ENCODE results near the gene CHTOP.
A peak's percentile ranks its signal among the peaks of the same experiment; 100 is the strongest.

CHTOP gene

DNA sequence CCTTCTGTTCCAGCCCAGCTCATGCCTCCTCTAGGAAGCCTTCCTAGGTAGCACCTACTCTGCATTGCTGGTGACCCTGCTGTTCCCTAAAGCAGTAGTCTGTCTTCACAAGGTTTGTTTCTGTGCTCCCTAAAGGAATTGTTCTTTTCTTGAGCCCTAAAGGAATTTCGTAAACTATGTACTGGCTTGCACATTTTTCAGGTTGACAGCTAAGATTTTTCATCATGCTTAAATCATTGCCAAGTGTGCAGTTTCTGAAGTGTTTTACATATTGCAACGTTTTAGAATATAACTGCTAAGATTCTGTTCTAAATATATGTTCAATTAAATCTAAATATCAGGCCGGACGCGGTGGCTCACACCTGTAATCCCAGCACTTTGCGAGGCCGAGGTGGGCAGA, 34.0 kb upstream of the CHTOP start:
- TF ChIP-seq ZNF558 (tag by site-specific recombination; IDR thresholded peaks at IDR 0.05), result no peak
- H3K27ac ChIP-seq (ENCODE audit: extremely low read depth, low read depth, low read length), result no peak overlapping the region
- CTCF ChIA-PET, result interaction anchor here (0.6 to 1.3 kb wide), 2 partner anchors 11 to 27 kb away, joined by 3 to 4 read pairs; partner anchors contain the start of gene S100A13
- POLR2A ChIA-PET, result no interaction called here
- no peaks in the 10 kb centered on the region for H3K4me1 ChIP-seq (ENCODE audit: control insufficient read depth, insufficient read depth, low read length)
- no peaks in the 10 kb centered on the region for H3K36me3 ChIP-seq (ENCODE audit: control insufficient read depth in 2 of 2, insufficient read depth in 1 of 2, low read length in 2 of 2)
- H3K4me3 ChIP-seq (ENCODE audit: low read depth, low read length), result no peak overlapping the region
- no peaks in the 10 kb centered on the region for H3K9me3 ChIP-seq (ENCODE audit: control insufficient read depth, insufficient read depth, low read depth, low read length)

DNA sequence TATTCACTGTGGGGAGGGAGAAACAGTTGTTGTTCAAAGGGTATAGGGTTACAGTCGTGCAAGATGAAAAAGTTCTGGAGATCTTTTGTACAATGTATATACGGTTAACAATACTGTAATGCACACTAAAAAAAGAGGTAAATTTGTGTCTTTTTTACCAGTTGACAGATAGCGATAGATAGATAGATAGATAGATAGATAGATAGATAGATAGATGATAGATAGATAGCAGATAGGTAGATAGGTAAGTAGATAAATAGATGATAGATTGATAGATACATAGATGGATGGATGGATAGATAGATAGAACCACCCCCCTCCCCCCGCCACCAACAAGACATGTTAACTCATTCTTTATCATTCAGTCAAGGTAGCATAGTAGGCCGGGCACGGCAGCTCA, 31.1 kb upstream of the CHTOP start:
- ChIA-PET POLR2A (interaction anchor here (2.0 kb wide), 1 partner anchor 31 kb away, joined by 11 read pairs; the partner anchor contains the start of gene CHTOP), CTCF (interaction anchor here (0.6 kb wide), 1 partner anchor 10 kb away, joined by 3 read pairs; no protein-coding TSS in a partner anchor)
- H3K36me3 ChIP-seq (ENCODE audit: control insufficient read depth in 2 of 2, insufficient read depth in 1 of 2, low read length in 2 of 2), result no peaks in the 10 kb centered on the region
- TF ChIP-seq ZNF214 (tag by site-specific recombination; IDR thresholded peaks at IDR 0.05; ENCODE audit: borderline replicate concordance), result no peak
- peak; percentile 39 for TF ChIP-seq ZNF366 (tag by site-specific recombination; conservative IDR thresholded peaks at IDR 0.05)
- TF ChIP-seq ZBTB17 (tag by site-specific recombination; IDR thresholded peaks at IDR 0.05), result peak; percentile 29; the same call in 1 of the 2 replicates
- TF ChIP-seq ZNF292 (tag by site-specific recombination; IDR thresholded peaks at IDR 0.05; ENCODE audit: borderline replicate concordance, low read depth), result no peak
- H3K27ac ChIP-seq (ENCODE audit: extremely low read depth, low read depth, low read length), result no peak overlapping the region
- H3K4me1 ChIP-seq (ENCODE audit: control insufficient read depth, insufficient read depth, low read length), result no peaks in the 10 kb centered on the region
- H3K9me3 ChIP-seq (ENCODE audit: control insufficient read depth, insufficient read depth, low read depth, low read length), result no peaks in the 10 kb centered on the region
- no peak overlapping the region for H3K4me3 ChIP-seq (ENCODE audit: low read depth, low read length)

DNA sequence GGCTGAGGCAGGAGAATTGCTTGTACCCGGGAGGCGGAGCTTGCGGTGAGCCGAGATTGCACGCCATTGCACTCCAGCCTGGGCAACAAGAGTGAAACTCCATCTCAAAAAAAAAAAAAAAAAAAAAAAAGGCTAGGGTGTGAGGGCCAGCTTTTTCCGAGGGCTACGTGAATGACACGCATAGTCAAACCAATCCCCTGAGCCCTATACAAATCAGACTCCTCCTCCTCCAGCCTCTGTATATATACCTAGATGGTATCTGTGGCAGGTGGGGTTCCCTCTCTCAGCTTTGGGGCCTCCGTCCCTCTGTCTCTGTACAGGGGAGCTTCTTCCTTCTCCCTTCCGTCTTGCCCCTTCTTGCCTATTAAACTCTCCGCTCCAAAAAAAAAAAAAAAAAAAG, 27.7 kb upstream of the CHTOP start:
- no peak overlapping the region for H3K4me3 ChIP-seq (ENCODE audit: low read depth, low read length)
- ChIA-PET CTCF (interaction anchor here (0.7 to 2.8 kb wide), 2 partner anchors 21 to 77 kb away, joined by 6 to 16 read pairs; partner anchors contain the start of genes S100A1 and S100A13), POLR2A (interaction anchor here (0.8 kb wide), 1 partner anchor 27 kb away, joined by 4 read pairs; the partner anchor contains the start of gene CHTOP)
- no peaks in the 10 kb centered on the region for H3K36me3 ChIP-seq (ENCODE audit: control insufficient read depth in 2 of 2, insufficient read depth in 1 of 2, low read length in 2 of 2)
- no peak overlapping the region for H3K27ac ChIP-seq (ENCODE audit: extremely low read depth, low read depth, low read length)
- TF ChIP-seq ZSCAN23 (tag by site-specific recombination; IDR thresholded peaks at IDR 0.05) (no peak), ZXDB (tag by site-specific recombination; IDR thresholded peaks at IDR 0.05) (no peak), ZNF37A (tag by site-specific recombination; IDR thresholded peaks at IDR 0.05) (no peak), SCRT1 (tag by site-specific recombination; IDR thresholded peaks at IDR 0.05; ENCODE audit: borderline replicate concordance) (no peak), ZNF785 (tag by site-specific recombination; IDR thresholded peaks at IDR 0.05) (no peak), ZNF558 (tag by site-specific recombination; IDR thresholded peaks at IDR 0.05) (no peak), ZNF175 (tag by site-specific recombination; IDR thresholded peaks at IDR 0.05) (no peak), IKZF3 (tag by site-specific recombination; IDR thresholded peaks at IDR 0.05) (no peak), HOXC10 (CRISPR knock-in tag; IDR thresholded peaks at IDR 0.05) (no peak), WT1 (tag by site-specific recombination; IDR thresholded peaks at IDR 0.05) (no peak), MEIS1 (CRISPR knock-in tag; IDR thresholded peaks at IDR 0.05; ENCODE audit: borderline replicate concordance) (no peak), MZF1 (tag by site-specific recombination; IDR thresholded peaks at IDR 0.05; ENCODE audit: borderline replicate concordance) (no peak), ZNF239 (tag by site-specific recombination; IDR thresholded peaks at IDR 0.05) (no peak), ZSCAN16 (tag by site-specific recombination; IDR thresholded peaks at IDR 0.05) (no peak), ZNF544 (tag by site-specific recombination; IDR thresholded peaks at IDR 0.05) (no peak)
- TF ChIP-seq, protein P1, sequence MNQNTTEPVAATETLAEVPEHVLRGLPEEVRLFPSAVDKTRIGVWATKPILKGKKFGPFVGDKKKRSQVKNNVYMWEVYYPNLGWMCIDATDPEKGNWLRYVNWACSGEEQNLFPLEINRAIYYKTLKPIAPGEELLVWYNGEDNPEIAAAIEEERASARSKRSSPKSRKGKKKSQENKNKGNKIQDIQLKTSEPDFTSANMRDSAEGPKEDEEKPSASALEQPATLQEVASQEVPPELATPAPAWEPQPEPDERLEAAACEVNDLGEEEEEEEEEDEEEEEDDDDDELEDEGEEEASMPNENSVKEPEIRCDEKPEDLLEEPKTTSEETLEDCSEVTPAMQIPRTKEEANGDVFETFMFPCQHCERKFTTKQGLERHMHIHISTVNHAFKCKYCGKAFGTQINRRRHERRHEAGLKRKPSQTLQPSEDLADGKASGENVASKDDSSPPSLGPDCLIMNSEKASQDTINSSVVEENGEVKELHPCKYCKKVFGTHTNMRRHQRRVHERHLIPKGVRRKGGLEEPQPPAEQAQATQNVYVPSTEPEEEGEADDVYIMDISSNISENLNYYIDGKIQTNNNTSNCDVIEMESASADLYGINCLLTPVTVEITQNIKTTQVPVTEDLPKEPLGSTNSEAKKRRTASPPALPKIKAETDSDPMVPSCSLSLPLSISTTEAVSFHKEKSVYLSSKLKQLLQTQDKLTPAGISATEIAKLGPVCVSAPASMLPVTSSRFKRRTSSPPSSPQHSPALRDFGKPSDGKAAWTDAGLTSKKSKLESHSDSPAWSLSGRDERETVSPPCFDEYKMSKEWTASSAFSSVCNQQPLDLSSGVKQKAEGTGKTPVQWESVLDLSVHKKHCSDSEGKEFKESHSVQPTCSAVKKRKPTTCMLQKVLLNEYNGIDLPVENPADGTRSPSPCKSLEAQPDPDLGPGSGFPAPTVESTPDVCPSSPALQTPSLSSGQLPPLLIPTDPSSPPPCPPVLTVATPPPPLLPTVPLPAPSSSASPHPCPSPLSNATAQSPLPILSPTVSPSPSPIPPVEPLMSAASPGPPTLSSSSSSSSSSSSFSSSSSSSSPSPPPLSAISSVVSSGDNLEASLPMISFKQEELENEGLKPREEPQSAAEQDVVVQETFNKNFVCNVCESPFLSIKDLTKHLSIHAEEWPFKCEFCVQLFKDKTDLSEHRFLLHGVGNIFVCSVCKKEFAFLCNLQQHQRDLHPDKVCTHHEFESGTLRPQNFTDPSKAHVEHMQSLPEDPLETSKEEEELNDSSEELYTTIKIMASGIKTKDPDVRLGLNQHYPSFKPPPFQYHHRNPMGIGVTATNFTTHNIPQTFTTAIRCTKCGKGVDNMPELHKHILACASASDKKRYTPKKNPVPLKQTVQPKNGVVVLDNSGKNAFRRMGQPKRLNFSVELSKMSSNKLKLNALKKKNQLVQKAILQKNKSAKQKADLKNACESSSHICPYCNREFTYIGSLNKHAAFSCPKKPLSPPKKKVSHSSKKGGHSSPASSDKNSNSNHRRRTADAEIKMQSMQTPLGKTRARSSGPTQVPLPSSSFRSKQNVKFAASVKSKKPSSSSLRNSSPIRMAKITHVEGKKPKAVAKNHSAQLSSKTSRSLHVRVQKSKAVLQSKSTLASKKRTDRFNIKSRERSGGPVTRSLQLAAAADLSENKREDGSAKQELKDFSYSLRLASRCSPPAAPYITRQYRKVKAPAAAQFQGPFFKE (tag by site-specific recombination; IDR thresholded peaks at IDR 0.05; ENCODE audit: borderline replicate concordance), result no peak
- TF ChIP-seq, protein P2, sequence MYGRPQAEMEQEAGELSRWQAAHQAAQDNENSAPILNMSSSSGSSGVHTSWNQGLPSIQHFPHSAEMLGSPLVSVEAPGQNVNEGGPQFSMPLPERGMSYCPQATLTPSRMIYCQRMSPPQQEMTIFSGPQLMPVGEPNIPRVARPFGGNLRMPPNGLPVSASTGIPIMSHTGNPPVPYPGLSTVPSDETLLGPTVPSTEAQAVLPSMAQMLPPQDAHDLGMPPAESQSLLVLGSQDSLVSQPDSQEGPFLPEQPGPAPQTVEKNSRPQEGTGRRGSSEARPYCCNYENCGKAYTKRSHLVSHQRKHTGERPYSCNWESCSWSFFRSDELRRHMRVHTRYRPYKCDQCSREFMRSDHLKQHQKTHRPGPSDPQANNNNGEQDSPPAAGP (tag by site-specific recombination; IDR thresholded peaks at IDR 0.05), result no peak
- TF ChIP-seq, protein P3, sequence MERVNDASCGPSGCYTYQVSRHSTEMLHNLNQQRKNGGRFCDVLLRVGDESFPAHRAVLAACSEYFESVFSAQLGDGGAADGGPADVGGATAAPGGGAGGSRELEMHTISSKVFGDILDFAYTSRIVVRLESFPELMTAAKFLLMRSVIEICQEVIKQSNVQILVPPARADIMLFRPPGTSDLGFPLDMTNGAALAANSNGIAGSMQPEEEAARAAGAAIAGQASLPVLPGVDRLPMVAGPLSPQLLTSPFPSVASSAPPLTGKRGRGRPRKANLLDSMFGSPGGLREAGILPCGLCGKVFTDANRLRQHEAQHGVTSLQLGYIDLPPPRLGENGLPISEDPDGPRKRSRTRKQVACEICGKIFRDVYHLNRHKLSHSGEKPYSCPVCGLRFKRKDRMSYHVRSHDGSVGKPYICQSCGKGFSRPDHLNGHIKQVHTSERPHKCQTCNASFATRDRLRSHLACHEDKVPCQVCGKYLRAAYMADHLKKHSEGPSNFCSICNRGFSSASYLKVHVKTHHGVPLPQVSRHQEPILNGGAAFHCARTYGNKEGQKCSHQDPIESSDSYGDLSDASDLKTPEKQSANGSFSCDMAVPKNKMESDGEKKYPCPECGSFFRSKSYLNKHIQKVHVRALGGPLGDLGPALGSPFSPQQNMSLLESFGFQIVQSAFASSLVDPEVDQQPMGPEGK (tag by site-specific recombination; IDR thresholded peaks at IDR 0.05), result no peak
- no peaks in the 10 kb centered on the region for H3K9me3 ChIP-seq (ENCODE audit: control insufficient read depth, insufficient read depth, low read depth, low read length)
- H3K4me1 ChIP-seq (ENCODE audit: control insufficient read depth, insufficient read depth, low read length), result no peaks in the 10 kb centered on the region
